ENCODE measurements around the gene ARHGDIB.

ARHGDIB gene

DNA sequence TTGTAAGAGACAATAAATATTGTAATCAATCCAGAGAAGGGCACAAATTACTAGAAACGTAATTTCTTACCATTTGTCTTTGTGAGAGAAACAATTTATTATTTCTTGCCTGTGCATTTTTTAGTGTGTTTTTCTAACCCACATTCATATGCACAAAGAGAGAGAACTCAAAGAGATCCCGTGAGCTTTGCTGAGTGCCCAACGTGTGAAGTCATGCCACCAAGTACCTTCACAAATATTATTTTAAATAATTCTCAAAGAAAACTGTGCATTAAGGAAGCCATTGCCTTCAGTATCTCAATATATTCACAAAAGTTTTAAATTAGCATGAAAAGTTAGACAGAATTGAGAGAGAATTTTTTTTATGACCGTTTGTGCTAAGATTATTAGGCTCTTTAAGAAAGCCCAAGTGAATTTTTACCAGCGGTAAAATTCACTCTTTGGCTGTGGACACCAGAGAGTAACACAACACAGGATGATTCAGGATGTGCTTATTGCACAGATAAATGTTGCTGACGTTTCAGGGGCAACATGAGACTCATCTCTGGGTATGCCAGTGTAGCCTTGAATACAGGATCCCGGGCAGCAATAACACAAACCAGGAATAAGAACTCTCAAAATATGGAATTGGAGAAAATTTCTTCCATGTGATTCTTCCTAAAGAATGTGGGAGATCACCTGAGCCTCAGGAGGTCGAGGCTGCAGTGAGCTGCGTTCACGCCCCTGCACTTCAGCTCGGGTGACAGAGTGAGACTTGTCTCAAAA is 2.9 kb downstream of the ARHGDIB start:
- Mint-ChIP-seq H3K4me1 (ENCODE audit: low read depth) (peaks cover 57% of the 10 kb centered on the region), H3K4me3 (peak overlapping the region; percentile 97), H3K9me3 (no peaks in the 10 kb centered on the region), H3K27me3 (no peaks in the 10 kb centered on the region), H3K27ac (peak overlapping the region; percentile 99), H3K36me3 (ENCODE audit: low read depth) (peaks cover 63% of the 10 kb centered on the region)
- intact Hi-C loops (cut with micrococcal nuclease): loop anchor here (5.0 to 10.0 kb wide), 2 partner anchors 186 to 566 kb away; a partner anchor contains a TSS

DNA sequence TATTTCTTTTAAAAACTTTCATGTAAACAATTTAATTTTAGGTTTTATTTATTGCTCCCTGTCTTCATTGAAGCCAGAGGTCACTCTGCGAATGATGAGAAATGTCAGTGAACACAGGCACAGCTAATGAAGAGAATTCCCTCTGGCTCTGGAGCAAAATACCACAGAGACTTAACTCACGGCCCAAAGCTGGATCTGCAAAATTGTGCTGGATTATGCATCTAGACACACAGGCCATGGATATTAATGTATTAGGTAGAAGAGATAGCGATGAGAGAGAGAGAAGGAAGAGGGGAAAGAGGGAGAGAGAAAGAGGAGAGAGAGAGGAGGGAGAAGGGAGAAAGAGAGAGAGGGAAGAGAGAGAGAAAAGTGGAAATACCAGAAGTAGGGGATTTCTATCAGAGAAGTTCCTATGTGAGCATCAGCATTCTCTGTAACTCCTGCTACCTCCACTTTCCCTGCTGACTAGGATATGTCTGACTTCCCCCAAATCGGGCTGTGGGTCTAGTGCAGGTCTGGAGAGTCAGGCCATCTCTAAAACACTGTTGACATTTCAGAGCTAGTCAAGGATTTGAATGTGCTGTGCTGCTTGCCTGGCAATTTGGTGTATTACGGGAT is 3.7 kb downstream of the ARHGDIB start:
- H3K4me1 Mint-ChIP-seq (ENCODE audit: low read depth): peaks cover 58% of the 10 kb centered on the region
- peaks cover 72% of the 10 kb centered on the region for H3K36me3 Mint-ChIP-seq (ENCODE audit: low read depth)
- H3K27ac Mint-ChIP-seq: peak overlapping the region; percentile 99
- H3K9me3 Mint-ChIP-seq: no peaks in the 10 kb centered on the region
- H3K4me3 Mint-ChIP-seq: peak overlapping the region; percentile 97
- no peaks in the 10 kb centered on the region for H3K27me3 Mint-ChIP-seq
- intact Hi-C loops (cut with micrococcal nuclease): loop anchor here (5.0 to 10.0 kb wide), 2 partner anchors 185 to 567 kb away; a partner anchor contains a TSS

DNA sequence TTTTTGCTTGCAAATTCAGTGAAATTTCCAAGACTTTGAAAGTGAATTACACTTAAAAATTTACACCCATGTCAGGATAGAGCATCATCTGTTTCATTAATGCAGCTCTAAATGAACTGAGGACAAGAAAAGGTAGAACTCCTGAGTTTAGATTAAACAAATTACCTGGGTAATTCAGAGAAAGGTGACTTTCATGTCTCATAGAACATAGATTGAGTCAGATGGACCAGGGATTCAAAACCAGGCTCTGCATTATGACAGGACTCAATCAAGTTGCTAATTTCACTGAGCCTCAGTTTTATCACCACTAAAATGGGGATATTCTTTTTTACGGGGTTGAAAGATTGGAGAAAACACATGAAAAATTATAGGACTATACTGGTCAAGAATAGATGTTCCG is 4.5 kb downstream of the ARHGDIB start:
- peak overlapping the region; percentile 45 for H3K4me3 Mint-ChIP-seq
- intact Hi-C loops (cut with micrococcal nuclease): loop anchor here (5.0 to 10.0 kb wide), 2 partner anchors 185 to 568 kb away; a partner anchor contains a TSS
- H3K27ac Mint-ChIP-seq: peak overlapping the region; percentile 99
- no peaks in the 10 kb centered on the region for H3K9me3 Mint-ChIP-seq
- peaks cover 63% of the 10 kb centered on the region for H3K4me1 Mint-ChIP-seq (ENCODE audit: low read depth)
- H3K27me3 Mint-ChIP-seq: no peaks in the 10 kb centered on the region
- H3K36me3 Mint-ChIP-seq (ENCODE audit: low read depth): peaks cover 79% of the 10 kb centered on the region

DNA sequence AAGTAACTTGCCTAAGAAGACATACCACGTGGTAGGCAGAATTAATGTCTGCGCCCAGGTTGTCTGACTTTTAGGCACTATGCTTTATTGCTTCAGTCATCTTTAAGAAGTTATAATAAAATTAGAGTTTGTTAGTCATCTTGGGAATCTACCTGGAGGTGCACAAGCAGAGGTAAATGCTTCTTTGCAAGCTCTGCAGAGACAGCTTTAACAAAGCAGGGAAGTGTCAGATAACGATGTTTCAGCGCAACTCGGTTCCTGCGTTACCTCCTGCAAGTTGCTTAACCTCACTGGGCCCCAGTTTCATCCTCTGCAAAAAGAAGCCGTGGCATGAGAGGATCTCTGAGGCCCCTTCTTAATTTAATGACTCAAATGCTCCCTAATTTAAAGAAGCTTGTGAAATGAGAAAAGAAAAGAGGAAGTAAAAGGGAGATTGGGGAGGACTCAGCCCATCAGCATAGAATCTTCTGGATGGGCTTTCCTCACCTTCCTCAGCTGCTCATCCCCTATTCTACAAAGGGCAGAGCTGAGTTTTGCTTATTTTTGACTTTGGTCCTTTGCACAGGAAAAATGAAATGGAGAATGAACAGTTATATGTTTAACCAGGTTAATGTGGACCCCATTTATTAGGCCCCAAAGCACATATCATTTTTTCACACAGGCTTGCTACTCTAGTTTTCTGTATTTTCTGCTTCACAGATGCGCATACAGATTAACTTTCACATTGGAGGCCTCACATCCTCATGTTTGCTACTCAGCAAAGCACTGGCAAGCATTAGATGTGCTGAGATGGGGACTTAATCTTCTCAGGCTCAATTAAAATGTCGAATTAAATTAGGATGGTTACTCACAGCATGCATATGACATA is 5.1 kb downstream of the ARHGDIB start:
- intact Hi-C loops (cut with micrococcal nuclease): loop anchor here (5.0 to 10.0 kb wide), 2 partner anchors 184 to 569 kb away; a partner anchor contains a TSS
- peak overlapping the region; percentile 45 for H3K4me3 Mint-ChIP-seq

DNA sequence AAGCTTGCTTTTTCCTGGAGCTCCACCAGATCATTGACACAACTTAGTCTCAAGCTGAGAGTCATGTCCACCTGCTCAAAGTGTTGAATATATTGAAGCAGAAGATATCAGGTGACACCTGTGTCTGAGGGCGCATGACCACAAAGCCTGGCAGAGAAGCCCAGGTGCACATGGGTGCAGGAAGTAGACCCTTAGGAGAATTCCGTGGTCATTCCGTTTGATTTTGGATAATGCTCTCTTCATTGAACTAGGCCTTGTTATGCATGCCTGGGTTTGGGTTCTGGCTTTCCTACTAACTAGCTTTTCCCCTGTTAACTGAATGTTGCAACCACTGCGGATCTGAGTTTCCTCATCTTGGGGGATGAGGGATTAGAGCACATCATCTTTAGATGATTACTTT is 7.1 kb downstream of the ARHGDIB start:
- intact Hi-C loops (cut with micrococcal nuclease): loop anchor here (10.0 kb wide), 1 partner anchor 571 kb away; no protein-coding TSS in a partner anchor
- Mint-ChIP-seq H3K27me3 (no peaks in the 10 kb centered on the region), H3K4me3 (peak overlapping the region; percentile 48), H3K4me1 (ENCODE audit: low read depth) (peaks cover 84% of the 10 kb centered on the region), H3K9me3 (no peaks in the 10 kb centered on the region), H3K36me3 (ENCODE audit: low read depth) (peaks cover 82% of the 10 kb centered on the region), H3K27ac (peak overlapping the region; percentile 94)

More for the DNA sequence above, 5.1 kb downstream of the ARHGDIB start:
- Mint-ChIP-seq H3K9me3 (no peaks in the 10 kb centered on the region), H3K4me1 (ENCODE audit: low read depth) (peaks cover 69% of the 10 kb centered on the region), H3K36me3 (ENCODE audit: low read depth) (peaks cover 82% of the 10 kb centered on the region), H3K27me3 (no peaks in the 10 kb centered on the region), H3K27ac (peak overlapping the region; percentile 99)

DNA sequence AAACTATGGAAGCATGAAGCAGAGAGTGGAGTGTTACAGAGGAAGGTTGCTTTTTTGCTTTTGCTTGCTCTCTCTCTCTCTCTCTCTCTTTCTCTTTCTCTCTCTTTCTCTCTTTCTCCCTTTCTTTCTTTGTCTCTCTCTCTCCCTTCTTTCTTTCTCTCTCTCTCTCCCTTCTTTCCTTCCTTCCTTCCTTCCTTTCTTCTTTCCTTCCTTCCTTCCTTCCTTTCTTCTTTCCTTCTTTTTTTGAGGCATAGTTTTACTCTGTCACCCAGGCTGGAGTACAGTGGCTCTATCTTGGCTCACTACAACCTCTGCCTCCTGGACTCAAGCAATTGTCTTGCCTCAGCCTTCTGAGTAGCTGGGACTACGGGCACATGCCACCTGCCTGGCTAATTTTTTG is 7.6 kb downstream of the ARHGDIB start:
- Mint-ChIP-seq H3K4me3 (peak overlapping the region; percentile 62), H3K36me3 (ENCODE audit: low read depth) (peaks cover 82% of the 10 kb centered on the region), H3K27ac (peak overlapping the region; percentile 94), H3K4me1 (ENCODE audit: low read depth) (peaks cover 84% of the 10 kb centered on the region), H3K9me3 (no peaks in the 10 kb centered on the region), H3K27me3 (no peaks in the 10 kb centered on the region)
- intact Hi-C loops (cut with micrococcal nuclease): loop anchor here (10.0 kb wide), 1 partner anchor 571 kb away; no protein-coding TSS in a partner anchor

DNA sequence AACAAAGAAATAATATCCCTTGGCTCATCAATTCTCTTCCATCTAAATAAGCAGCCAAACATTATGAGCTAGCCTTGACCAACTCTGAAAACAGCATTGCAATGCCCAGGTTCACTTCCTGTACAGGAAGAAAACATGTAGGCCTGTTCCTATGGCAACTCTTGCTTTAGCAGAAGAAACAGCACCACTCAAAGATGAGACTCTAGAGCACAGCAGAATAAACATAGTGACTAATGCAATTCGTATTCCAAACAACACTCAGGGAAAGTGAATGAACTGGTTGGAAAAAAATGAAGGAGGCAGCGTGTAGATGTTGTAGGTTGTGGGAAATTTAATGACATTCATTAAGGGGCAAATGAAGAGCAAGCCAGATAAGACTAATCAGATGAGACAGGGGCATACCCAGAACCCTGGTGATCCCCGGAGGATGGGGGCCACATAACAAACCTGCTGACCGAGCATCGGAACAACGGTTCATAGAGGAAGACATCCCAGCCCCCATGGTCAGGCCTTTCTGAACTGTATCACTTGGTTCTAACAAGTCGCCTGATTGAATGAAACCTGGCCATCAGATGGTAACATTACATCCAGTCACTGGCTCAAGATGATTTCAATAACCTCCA is 9.0 kb downstream of the ARHGDIB start:
- intact Hi-C loops (cut with micrococcal nuclease): loop anchor here (10.0 kb wide), 1 partner anchor 572 kb away; no protein-coding TSS in a partner anchor
- H3K9me3 Mint-ChIP-seq: no peaks in the 10 kb centered on the region
- peaks cover 82% of the 10 kb centered on the region for H3K36me3 Mint-ChIP-seq (ENCODE audit: low read depth)
- no peaks in the 10 kb centered on the region for H3K27me3 Mint-ChIP-seq
- peaks cover 79% of the 10 kb centered on the region for H3K4me1 Mint-ChIP-seq (ENCODE audit: low read depth)
- H3K4me3 Mint-ChIP-seq: peak overlapping the region; percentile 60
- peak overlapping the region; percentile 94 for H3K27ac Mint-ChIP-seq

DNA sequence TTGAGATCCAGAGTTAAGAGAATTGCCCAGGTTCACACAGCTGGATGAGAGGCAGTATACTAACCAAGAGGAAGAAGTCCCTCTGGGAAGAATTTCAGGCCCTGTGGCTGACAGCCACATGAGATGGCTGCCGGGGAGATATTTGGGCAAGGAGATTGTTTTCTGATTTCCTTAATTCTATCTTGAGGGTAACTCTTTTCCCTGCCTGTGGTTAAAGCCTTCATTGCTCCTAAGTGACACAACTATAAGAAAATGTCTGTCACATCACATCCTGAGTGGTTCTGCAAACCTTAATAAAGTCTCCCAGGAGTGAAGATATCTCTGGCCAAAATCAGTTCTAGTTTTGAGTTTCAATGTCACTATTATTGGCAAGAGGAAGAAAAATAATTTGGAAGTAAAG is 9.6 kb downstream of the ARHGDIB start:
- Mint-ChIP-seq H3K27me3 (no peaks in the 10 kb centered on the region), H3K4me3 (peak overlapping the region; percentile 60), H3K27ac (peak overlapping the region; percentile 94), H3K4me1 (ENCODE audit: low read depth) (peaks cover 79% of the 10 kb centered on the region), H3K9me3 (no peaks in the 10 kb centered on the region), H3K36me3 (ENCODE audit: low read depth) (peaks cover 83% of the 10 kb centered on the region)
- intact Hi-C loops (cut with micrococcal nuclease): loop anchor here (2.0 to 10.0 kb wide), 2 partner anchors 37 to 573 kb away; no protein-coding TSS in a partner anchor

DNA sequence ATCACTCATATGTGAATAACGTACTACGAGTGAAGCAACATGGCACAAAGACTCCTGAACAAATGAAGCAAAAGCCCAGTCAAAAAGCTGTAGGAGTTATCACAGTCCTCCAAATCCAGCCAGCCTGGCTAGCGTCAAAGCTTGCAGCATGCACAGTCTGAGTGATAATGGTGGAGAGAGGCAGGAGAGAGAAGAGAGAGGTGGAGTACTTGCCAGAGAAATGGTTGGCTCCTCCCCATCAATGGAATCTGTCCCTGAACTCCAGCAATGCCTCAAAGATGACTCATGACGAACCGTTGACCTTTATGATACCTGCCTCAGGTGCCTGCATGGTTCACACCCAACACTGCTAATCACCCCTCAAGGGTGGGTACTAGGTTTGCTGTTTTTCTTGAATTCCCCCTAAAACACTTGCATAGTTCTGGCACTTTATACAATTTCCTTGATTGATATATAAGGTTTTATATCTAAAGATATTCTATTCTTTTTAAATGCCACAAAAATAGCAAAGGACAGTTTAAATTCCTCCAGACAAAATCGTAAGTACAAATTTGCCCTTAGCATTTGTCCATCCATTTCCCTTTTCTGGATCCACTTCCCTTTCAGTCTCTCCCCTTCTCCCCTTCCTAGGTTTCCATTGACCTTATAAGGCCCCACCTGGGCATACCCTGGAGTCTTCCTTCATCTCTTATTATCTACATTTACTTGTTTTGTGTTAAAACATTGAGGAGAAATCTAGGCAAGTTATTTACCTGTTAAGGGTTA is 10.2 kb downstream of the ARHGDIB start:
- peak overlapping the region; percentile 94 for H3K27ac Mint-ChIP-seq
- no peaks in the 10 kb centered on the region for H3K9me3 Mint-ChIP-seq
- H3K4me1 Mint-ChIP-seq (ENCODE audit: low read depth): peaks cover 79% of the 10 kb centered on the region
- intact Hi-C loops (cut with micrococcal nuclease): loop anchor here (2.0 to 10.0 kb wide), 2 partner anchors 38 to 574 kb away; no protein-coding TSS in a partner anchor
- H3K27me3 Mint-ChIP-seq: no peaks in the 10 kb centered on the region
- H3K36me3 Mint-ChIP-seq (ENCODE audit: low read depth): peaks cover 86% of the 10 kb centered on the region
- H3K4me3 Mint-ChIP-seq: peak overlapping the region; percentile 11

DNA sequence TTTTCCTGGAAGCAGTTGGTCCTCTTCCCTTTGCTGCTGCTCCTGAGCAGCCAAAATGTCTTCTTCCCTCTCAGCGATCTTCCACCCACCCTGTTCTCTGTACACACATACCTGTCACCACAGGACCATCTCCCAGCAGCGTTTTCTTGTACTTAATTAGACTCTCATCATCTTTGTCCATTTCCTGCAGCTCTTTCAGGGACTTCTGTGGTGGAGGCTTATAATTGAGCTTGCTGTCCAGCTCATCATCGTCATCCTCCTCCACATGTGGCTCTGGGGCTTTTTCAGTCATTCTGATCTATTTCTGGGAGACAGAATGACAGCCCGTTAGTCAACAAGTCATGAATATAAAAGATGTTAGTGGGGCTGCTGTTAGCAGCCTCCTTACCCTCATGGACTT is 11.0 kb downstream of the ARHGDIB start:
- H3K36me3 Mint-ChIP-seq (ENCODE audit: low read depth): peaks cover 93% of the 10 kb centered on the region
- H3K4me1 Mint-ChIP-seq (ENCODE audit: low read depth): peaks cover 80% of the 10 kb centered on the region
- H3K9me3 Mint-ChIP-seq: no peaks in the 10 kb centered on the region
- no peak overlapping the region for H3K4me3 Mint-ChIP-seq
- H3K27ac Mint-ChIP-seq: peak overlapping the region; percentile 94
- H3K27me3 Mint-ChIP-seq: no peaks in the 10 kb centered on the region
- intact Hi-C loops (cut with micrococcal nuclease): loop anchor here (2.0 to 10.0 kb wide), 2 partner anchors 38 to 574 kb away; no protein-coding TSS in a partner anchor

DNA sequence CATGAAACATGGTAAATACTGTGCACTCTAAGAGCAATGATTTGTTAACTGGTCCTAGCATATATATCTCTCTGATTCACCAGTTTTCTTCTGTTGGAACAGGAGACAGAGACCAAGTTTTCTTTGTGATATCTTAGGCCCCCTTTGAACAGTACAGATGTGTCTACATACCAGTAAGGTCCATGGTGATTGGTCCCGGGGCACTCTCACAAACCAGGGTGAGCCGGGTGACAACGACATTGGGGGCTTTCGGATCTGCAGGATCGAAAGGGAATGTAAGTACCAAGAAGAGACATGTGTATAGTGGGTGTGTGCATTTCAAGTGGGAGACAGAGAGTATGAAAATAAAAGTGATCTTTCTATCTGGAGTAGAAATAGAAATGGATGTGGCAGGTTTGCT is 11.8 kb downstream of the ARHGDIB start:
- Mint-ChIP-seq H3K4me1 (ENCODE audit: low read depth) (peaks cover 80% of the 10 kb centered on the region), H3K9me3 (no peaks in the 10 kb centered on the region), H3K27me3 (no peaks in the 10 kb centered on the region), H3K27ac (peak overlapping the region; percentile 94), H3K36me3 (ENCODE audit: low read depth) (peaks cover 100% of the 10 kb centered on the region), H3K4me3 (no peak overlapping the region)
- intact Hi-C loops (cut with micrococcal nuclease): loop anchor here (2.0 to 10.0 kb wide), 3 partner anchors 39 to 575 kb away; no protein-coding TSS in a partner anchor

DNA sequence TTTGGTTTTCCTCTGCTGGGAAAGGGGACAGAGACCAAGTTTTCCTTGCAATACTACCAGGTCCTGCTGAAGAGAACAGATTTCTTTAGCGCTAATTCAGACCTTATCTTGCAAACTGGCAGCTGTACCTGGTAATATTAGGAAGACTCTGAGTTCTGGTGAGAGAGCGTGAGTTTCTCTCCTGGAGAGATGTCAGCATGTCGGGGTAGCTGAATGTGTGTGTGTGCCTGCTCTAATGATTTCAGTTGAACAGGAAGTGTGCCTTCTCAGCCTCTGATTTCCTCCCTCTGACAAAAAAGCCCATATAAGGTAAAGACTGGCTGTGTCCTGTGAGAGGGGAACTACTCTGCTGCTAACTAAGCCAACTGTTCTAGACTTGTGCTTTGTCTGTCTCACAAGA is 12.7 kb downstream of the ARHGDIB start:
- Mint-ChIP-seq H3K27ac (peak overlapping the region; percentile 94), H3K9me3 (no peaks in the 10 kb centered on the region), H3K36me3 (ENCODE audit: low read depth) (peaks cover 97% of the 10 kb centered on the region), H3K4me1 (ENCODE audit: low read depth) (peaks cover 70% of the 10 kb centered on the region), H3K4me3 (peak overlapping the region; percentile 59), H3K27me3 (no peaks in the 10 kb centered on the region)
- intact Hi-C loops (cut with micrococcal nuclease): loop anchor here (2.0 kb wide), 1 partner anchor 46 kb away; no protein-coding TSS in a partner anchor

All from dendritic cell treated with granulocyte-macrophage colony-stimulating factor and Interleukin-4, amounts not matched to agents 40 ng/mL and 50 ng/mL, for 4 days (primary cell).